GM12801 (cell line): Measurements from ENCODE around the gene SLCO1B3.

Experiments used
- TF ChIP-seq, protein P1 (sequence below): IDR thresholded peaks from one replicate; pipeline ENCODE4 v1.5.1; 2011; ENCODE audit warnings: control low read depth; ENCODE audit not compliant: insufficient read length; ENCODE audit errors: extremely low read depth

The SLCO1B3 gene

DNA sequence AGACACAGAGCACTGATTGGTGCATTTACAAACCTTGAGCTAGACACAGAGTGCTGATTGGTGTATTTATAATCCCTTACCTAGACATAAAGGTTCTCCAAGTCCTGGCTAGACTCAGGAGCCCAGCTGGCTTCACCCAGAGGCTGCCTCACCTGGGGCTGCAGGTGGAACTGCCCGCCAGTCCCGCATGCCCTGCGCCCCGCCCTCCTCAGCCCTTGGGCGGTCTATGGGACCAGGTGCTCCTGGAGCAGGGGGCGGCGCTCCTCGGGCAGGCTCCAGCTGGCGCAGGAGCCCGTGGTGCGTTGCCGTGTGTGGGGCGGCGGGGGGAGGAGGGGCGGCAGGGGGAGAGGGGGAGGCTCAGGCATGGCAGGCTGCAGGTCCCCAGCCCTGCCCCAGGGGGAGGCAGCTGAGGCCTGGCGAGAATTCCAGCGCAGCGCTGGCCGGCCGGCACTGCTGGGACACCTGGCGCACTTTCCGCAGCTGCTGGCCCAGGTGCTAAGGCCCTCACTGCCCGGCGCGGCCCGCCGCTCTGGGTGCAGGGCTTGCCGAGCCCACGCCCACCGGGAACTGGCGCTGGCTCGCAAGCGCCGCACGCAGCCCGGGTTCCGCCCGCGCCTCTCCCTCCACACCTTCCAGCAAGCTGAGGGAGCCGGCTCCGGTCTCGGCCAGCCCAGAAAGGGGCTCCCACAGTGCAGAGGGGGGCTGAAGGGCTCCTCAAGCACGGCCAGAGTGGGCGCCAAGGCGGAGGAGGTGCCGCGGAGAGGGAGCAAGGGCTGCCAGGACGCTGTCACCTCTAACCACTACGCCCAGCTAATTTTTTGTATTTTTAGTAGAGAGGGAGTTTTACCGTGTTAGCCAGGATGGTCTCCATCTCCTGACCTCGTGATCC, 3.1 kb upstream of the SLCO1B3 start:
- TF ChIP-seq, protein P1, sequence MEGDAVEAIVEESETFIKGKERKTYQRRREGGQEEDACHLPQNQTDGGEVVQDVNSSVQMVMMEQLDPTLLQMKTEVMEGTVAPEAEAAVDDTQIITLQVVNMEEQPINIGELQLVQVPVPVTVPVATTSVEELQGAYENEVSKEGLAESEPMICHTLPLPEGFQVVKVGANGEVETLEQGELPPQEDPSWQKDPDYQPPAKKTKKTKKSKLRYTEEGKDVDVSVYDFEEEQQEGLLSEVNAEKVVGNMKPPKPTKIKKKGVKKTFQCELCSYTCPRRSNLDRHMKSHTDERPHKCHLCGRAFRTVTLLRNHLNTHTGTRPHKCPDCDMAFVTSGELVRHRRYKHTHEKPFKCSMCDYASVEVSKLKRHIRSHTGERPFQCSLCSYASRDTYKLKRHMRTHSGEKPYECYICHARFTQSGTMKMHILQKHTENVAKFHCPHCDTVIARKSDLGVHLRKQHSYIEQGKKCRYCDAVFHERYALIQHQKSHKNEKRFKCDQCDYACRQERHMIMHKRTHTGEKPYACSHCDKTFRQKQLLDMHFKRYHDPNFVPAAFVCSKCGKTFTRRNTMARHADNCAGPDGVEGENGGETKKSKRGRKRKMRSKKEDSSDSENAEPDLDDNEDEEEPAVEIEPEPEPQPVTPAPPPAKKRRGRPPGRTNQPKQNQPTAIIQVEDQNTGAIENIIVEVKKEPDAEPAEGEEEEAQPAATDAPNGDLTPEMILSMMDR, result no peak

DNA sequence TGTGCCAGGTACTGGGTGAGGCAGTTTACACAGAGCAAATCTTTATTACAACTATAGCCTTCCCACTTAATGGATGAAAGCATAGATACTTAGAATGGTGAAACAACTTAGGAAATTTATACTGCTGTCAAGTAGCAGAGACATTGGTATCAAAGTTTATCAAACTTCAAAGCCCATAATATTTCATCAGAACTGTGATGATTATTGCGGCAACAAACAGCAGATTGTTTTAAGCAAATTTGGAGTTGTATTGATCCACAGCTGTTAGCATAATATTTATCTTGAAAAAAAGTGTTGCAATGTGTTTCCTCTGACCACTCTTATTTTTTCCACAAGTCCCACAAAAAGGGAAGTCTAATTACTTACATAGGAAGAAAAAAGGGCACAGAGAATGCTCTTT, 2.0 kb upstream of the SLCO1B3 start:
- TF ChIP-seq, protein P1, result no peak

DNA sequence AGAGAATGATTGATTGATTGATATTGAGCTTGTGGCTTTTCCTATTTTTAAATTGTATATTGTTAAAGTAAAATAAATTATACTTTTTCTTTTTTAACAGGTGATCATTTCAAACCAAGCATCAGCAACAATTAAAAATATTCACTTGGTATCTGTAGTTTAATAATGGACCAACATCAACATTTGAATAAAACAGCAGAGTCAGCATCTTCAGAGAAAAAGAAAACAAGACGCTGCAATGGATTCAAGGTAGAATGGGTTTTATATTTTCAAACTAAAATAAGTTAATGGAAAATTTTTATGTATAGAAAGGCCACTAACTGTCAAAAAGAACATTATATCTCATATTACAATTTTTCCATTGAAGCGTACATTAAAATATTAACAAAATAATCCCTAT, 5.1 kb downstream of the SLCO1B3 start:
- TF ChIP-seq, protein P1, result no peak

DNA sequence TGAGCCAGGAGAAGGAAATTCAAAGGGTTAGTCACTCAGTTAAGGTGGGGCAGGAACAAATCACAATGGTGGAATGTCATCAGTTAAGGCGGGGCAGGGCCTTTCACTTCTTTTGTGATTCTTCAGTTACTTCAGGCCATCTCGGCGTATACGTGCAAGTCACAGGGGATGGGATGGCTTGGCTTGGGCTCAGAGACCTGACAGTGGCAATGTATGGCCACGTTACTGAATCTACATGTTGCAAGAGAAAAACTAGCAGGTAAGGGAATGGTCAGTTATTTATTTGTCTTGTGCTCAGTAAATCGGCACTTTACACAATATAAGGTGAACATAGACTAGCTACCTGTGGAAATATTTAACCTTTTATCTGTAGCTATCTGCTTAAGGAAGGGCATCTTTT, 11.9 kb downstream of the SLCO1B3 start:
- TF ChIP-seq, protein P1, result no peak

DNA sequence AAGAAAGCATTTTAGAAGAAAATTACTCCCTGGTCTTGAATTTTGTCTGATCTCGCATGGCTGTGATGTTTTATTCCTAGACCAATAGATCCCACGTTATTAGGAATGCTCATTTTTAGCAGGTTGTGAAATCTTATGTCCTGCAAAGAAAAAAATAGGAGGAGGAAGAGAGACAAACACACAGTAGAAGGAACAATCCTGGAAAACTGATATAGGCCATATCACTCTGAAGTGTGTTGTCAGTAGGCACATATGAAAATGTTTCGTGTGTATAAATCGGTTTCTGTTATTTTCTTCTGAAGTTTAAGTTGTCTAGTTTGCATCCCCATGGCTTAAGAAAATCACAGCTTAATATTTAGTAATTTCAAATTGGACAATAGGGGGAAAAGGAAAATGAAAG, 12.4 kb downstream of the SLCO1B3 start:
- TF ChIP-seq, protein P1, result no peak

DNA sequence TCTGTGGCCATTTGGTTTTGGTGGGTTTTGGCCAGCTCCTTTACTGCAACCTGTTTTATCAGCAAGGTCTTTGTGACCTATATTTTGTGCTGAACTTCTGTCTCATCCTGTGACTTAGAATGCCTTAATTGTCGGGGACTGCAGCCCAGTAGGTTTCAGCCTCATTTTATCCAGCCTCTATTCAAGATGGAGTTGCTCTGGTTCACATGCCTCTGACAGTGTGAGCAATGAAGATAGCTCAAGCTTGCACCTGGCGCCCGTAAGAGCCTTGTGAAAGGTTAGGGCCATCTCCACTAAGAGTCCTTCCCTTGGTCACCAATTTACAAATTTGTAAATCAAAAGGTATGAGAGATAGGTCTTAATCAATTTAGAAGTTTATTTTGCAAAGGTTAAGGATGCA, 19.4 kb downstream of the SLCO1B3 start:
- TF ChIP-seq, protein P1, result no peak

DNA sequence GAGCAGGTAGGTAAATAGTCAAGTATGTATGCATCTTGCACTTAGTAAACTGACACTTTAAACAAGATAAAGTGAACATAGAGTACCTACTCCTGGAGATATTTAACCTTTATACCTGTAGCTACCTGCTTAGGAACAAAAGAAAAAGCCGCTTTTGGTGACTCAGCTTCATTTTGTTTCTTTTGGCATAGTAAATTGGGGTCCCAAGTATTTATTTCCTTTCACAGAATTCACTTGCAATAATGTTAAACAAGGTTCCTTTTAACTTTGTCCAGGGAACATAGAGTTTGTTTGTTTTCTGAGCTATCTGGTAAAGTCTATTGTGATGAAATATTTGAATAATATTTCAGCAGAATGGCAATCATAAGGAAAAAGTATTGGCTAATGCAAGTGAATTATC, 20.0 kb downstream of the SLCO1B3 start:
- TF ChIP-seq, protein P1, result no peak
